HG03378 (cell line): ENCODE results near the gene AZU1.

Experiments
- ATAC-seq: cut with Tn5 transposase; IDR thresholded peaks from one replicate; pipeline ENCODE4 v1.9.1; 2021; ENCODE audit warnings: mild to moderate bottlenecking, moderate library complexity; ENCODE audit not compliant: unreplicated experiment

The AZU1 gene

DNA sequence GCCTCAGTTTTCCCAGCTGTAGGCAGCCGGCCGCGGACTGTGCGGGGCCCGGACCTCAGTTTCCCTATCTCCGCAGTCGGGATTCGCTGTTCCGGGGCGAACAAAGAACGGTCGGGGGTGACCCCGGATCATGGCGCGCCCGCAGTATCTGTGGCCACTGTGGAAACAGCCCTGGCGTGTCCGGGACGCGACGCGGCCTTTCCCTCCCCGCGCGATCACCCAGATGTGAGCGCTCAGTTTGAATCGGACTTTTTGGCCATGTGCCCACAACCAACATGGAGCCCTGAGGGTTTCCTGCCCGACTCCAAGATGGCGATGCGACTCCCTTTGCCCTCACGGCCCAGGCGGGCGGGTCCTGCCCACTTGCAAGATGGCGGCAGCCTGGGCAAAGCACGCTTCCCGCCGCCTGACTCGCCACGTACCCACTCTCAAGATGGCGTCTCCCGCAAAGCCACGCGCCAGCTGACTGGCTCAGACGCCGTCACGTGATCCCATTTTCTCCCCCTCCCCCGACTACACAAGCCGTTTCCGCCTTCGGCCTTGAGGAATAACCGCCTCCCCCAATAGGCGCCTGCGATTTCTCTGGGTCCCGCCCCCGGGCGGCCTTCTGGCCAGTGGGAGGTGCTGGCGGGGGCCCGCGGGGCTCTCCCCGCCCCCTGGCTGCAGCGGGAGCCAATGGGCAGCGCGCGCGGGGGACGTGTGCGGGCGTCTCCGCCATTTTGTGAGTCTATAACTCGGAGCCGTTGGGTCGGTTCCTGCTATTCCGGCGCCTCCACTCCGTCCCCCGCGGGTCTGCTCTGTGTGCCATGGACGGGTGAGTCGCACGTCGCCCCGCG lies 30.7 kb upstream of the AZU1 start, which contains the start of gene PTBP1:
Gene PTBP1, plus strand, starts transcription at position 761 of the 836 bp plus-strand sequence. Its CDS starts 46 bp downstream, at position 807.
- ATAC-seq: peak; percentile 72

DNA sequence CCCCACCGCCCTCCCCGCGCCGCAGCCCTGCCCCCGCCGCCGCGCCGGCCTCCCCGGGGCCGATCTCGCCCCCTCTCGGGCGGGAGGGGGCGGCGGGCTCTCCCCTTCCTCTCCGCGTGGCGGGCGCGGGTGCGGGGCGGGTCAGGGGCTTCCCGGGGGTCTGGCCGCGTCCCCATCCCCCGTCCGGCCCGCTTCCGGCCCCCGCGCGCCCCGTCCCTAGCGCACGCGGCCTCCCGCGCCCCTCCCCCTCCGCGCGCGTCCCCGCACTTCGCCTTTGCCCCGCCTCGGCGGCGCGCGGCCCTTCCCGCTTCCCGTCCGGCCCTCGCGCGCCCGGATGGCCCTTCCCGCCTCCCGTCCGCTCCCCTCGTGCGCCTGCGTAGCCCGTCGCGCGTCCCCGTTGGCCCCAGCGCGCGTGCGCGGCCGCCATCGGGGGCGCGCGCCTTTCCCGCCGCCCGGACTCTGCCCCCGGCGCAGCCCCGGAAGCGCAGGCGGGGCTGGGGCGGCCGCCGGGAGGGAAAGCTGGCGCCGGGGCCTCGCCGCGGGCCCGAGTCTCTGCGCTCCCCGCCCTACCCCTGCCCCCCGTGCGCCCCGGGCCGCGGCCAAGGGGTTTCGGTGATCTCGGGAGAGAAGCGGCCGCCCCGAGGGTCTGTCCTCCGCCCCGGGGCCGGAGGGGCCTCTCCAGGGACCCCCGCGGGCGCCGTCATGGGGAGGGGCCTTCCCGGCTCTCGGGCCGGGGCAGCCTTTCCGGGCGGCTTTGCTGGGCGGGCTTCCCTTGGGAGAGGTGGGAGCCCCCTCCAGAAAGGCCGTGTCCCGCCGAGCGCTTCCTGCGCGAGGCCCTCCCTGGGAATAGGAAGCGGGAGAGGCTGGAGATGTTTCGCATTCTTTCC lies 29.9 kb upstream of the AZU1 start:
- no peak for ATAC-seq

DNA sequence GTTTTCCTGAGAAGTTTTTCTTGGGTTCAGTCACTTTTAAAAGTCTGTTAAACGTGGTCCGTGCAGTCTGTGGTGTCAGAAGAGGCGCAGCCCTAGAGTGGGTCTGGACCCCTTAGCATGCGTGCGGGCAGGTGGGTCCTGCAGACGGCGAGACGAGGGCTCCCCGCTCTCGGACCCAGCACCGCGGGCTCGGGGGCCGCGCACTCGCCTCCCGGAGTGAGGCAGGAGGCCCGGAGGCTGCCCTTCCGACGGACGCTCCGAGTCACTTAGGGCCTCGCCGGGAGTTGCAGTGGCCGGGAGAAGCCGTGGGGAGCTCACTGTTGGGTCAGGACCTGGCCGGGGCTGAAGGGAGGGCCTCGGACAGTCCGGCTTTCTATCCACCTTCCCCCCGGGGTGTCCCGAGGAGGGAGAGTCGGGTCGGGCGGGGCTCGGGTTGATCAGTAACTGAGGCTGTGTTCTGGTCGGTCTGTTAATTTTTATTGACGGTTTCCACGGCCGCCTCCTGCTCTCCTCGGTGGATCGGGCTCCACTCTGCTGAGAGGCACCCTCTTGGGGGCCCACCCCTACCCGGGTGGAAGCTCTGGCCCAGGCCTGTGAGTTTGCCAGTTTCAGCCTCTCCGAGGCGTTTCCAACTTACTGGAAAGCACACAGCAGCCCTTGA lies 29.1 kb upstream of the AZU1 start:
- ATAC-seq: no peak

DNA sequence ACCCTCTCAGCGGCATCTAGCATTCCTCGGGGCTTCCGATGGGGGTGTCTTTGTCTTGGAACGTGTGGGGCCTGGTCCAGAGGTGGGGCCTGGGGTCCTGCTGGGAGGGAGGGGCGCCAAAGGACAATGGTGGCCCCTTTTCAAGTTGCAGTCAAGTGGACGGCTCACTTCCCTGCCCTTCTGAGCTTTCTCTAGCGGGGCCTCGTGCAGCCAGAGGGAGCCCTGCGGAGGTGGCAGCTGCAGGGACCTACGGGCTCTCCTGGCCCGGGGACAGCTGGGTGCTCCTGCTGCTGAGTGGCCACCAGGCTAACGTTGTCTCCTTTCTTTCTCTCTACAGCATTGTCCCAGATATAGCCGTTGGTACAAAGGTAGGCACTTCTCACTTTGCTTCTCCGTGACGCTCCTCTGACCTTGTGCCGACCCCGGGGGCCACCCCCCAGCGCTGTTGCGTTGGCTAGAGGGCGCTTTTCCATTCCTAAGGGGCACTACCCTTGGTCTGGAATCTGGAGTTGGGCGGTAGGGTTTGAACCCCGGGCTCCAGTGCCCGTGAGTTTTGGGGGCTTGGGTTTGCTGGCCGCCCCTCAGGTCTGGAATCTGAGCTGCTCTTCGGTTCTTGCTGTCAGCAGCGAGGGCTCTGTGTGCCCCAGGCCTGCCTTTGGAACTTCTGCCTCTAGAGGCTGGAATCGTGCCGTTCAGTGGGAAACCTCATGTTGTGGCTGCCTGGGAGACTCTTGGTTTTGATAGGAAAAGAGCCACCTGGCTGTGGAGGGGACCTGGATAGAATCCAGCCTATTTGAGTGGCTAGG lies 28.4 kb upstream of the AZU1 start:
- ATAC-seq: no peak

DNA sequence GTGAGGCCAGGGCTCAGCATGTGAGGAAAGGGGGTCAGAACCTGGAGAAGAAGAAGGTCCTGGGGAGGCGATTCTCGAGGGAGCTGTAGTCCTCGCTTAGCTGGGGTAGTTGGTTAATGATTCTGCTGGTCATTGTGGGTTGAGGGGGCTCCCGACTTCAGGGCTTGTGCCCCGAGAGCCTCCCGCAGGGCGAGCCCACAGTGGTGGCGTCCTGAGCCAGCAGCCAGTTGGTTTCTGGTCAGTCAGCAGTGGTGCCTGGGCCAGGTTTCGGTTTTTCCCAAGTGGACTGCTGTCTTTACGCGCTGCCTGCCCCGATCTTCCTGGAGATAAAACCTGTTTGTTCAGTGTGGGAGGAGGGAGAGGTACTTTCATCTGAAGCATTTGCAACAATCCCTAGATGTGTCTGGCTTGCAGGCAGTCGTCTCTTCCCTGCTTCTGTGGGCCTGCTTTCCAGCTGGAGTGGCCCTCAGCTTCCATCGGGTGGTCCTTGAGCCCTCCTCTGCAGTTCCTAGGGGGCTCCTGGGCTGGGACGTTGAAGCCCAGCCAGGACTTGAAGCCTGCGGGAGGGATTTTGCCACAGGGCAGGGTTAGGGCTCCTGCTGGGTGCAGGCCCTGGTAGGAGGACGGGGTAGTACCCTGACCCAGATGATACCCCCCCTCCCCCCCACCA lies 27.1 kb upstream of the AZU1 start:
- ATAC-seq: no peak

DNA sequence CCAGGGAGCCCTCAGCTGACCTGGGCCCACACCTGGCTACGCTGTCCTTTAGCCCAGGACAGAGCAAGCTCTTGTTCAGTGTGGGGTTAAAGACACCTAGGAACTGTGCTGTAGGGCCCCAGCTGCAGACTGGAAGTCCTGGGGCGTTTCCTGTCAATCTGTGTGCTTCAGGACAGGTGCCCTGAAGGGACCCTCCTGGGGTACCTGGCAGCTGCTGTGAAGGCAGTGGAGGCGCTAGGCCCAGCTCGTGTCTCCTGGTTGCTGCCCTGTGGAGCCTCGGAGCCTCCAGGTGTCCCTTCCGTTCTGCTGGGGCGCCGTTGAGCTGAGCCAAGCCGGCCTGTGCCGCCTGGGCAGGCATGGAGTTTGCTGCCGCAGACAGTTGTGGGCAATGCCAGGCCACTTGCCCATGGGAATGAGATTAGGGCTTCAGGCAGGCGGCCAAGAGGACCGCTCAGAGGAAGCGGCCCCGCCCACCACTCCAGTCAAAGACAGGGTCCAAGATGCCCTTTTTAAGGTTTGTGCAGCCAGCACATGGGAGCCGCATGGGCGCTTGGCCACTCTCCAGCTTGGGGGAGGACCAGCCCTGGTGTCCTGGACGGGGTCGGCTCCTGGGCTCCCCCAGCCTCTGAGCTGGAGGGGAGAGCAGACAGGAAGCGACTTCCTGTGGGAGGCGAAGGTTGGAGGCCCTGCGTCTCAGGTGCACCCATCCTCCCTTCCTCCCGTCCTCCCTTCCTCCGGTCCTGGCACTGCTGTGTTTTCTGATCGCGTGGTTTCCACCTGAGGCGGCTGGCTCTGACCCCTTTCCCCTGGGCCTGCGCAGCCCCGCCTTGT lies 26.4 kb upstream of the AZU1 start:
- no peak for ATAC-seq

DNA sequence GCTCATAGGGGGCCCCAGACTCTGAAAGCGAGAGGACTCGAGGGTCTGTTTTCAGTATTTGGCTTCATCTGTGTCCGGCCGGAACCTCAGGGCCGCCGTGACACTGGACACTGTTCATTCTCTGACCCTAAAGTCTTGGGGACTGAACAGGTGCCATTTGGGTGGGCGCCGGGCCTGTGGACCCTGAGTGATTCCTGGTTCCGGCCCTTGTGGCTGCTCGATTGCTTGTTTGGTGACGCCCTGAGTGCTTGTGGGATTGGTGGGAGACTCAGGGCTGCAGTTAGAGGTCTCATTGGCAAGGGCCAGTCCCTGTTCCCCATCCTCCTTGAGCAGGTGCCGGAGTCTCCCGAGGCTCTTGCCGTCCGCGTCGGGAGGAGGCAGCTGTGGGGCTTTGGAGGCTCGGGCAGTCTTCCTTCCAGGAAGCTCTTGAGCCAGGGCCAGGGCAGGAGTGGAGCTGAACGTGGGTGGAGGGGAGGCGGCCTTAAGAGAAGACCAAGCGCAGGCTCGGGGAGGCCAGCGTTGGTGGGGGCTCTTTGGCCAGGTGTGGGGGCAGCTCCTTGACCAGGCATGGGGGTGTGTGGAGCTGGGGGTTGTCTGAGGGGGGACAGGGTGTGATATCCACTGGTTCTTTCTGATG lies 25.7 kb upstream of the AZU1 start:
- no peak for ATAC-seq

DNA sequence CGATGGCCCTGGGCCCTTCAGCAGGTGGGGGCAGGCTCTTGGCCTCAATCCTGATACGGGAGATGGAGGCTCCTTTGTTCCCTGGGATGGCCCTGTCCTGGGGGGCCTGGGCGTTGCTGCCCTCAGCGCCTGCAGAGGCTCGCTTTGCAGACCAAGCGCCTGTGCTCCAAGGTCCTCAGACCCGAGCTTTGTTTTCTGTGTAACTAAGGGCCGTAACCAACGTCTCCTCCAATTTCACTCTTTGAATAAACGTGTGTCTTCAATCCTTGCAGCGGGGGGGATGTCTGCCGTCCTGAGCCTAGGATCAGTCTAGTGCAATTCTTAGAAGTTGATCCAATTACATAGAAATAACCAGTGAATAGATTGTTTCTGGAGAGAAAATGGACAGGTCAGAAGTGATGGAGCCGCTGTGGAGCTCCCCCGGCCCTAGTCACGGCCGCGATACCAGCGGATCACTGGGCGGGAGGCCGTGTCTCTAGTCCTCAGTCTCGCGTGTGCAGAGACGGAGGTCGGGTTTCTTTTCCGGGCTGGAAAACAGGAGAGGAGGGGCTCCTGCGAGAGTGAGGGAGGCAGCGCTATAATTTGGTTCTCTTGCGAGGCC lies 25.0 kb upstream of the AZU1 start:
- ATAC-seq: no peak

DNA sequence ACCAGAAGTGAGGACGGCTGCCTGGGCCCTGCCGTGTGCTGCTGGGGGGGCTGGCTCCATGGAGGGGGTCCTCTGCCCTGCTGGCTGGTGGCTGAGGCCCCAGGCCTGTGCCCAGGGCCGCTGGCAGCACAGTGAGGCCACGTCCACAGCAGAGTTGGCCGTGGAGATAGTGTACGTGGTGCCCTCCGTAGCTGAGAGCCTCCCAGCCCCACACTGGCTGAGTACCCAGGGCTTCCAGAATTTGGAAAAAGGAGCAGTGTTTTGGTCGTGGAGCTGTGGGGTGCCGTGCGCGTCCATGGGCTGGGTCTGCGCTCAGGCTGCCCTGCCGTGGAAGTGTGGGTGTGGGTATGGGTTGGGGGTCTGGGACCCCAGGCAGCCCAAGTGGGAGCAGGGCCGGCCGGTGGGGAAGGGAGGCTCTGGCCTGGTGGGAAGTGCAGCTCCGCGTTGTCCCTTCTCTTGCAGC lies 24.5 kb upstream of the AZU1 start:
- no peak for ATAC-seq

DNA sequence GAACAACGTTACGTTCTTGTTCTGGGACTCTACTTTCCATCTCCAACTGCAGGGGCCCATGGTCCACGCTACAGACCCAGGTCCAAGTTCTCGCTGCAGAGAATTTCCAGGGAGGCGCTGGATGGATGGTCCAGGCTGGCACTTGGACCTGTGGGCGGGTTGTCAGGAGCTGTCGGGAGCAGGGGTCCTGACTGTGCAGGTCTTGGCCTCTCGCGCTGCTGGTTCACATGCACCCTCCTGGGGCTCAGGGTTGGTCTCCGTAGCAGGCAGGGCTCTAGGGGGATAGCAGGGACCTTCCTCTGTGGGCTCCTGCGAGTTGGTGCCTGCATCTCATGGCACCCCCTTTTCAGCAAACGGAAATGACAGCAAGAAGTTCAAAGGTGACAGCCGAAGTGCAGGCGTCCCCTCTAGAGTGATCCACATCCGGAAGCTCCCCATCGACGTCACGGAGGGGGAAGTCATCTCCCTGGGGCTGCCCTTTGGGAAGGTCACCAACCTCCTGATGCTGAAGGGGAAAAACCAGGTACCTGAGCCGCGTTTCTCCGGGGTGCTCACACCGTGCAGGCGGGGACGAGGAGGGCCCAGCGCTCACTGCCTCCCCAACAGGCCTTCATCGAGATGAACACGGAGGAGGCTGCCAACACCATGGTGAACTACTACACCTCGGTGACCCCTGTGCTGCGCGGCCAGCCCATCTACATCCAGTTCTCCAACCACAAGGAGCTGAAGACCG lies 23.8 kb upstream of the AZU1 start:
- no peak for ATAC-seq

DNA sequence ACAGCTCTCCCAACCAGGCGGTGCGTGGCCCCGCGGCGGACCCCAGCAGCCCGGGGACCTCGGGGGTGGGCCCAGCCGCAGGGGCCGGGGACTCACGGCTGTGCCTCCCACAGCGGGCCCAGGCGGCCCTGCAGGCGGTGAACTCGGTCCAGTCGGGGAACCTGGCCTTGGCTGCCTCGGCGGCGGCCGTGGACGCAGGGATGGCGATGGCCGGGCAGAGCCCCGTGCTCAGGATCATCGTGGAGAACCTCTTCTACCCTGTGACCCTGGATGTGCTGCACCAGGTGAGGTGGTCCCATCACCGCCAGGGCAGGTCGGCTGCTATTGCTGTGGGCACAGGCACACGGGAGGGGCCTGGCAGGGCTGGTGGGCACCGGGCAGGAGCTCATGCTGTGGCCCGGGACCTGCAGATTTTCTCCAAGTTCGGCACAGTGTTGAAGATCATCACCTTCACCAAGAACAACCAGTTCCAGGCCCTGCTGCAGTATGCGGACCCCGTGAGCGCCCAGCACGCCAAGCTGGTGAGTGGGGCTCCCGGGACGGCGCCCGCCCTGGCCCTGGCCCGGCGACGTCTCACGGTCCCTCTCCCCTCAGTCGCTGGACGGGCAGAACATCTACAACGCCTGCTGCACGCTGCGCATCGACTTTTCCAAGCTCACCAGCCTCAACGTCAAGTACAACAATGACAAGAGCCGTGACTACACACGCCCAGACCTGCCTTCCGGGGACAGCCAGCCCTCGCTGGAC lies 23.0 kb upstream of the AZU1 start:
- ATAC-seq: no peak

DNA sequence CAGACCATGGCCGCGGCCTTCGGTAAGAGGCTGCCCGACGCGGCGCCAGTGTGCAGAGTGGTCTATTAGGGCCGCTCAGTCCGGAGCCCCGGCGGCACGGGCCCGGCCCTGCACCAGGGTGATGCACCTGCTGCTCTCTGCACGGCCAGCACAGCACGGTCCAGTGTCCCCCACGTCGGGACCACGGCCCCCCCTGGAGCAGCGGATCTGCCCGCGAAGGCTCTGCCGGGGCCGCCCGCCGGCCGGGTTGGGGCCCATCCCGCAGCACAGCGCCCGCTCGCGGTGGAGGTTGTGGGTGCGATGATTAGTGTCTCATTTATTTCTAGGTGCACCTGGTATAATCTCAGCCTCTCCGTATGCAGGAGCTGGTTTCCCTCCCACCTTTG lies 22.5 kb upstream of the AZU1 start:
- ATAC-seq: no peak

DNA sequence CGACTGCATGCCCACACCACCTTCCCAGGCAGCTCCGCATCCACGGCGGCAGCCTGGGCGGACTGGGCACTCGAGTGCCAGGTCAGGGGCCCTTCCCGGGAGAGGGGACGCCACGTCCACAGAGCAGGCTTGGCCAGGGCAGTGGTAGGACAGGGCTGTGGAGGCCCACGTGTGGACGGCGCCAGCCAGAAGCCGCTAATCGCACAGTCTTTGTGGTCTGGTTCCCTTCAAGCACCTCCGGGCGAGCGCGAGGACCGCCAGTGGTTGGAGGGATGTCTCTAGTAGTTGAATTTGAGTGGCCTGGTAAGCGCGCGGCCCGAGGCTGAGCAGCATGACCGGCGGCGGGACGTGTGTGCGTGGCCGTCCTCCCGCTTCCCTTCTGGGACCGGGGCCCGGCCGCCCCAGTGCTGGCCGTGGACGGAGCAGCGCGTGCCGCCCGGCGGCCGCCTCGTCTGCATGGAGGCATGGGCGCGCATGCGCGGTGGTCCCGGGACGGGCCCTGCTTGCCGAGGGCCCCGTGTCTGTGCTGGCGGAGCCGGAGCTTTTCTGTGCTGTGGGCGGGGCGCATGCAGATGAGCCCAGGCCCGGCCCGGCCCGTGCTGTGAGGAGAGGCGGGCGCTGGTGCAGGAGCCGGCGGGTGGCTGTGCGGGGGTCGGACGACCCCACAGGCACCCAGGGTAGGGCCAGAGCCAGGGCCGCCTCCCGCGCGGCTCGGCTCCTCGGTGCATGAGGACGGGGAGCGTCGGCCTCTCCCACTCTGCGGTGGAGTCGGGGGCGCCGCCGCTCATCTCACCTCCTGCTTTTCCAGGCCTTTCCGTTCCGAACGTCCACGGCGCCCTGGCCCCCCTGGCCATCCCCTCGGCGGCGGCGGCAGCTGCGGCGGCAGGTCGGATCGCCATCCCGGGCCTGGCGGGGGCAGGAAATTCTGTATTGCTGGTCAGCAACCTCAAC lies 21.8 kb upstream of the AZU1 start:
- no peak for ATAC-seq

DNA sequence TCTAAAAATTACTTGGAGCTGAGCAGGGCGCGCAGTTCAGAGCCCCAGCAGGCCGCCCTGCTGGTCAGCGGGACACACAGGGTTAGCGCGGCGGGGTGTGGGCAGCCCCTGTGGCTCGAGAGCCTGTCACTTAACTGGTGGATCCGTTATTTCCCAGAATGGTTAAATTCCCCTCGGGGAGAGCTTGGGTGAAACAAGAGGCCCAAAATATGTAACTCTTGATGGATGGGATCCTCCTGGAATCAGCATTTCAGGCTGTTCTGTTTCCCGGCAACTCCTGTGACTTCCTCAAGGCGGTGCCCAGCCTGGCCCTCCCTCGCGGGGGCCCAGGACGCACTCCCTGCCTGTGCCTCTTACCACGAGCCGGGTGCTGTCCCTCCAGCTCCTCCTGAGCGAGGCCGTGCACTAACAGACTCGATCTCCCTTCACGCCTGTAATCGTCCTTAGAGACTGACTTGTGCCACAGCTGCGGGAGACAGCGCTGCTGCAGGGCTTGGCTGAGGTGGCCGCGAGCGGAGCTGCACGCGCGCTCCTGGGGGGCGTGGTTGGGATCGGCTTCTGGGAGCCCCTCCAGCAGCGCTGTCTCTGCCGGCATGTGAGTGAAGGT lies 20.7 kb upstream of the AZU1 start:
- no peak for ATAC-seq
